Astrocyte (in vitro differentiated cells and primary cell): Measurements from ENCODE around the gene ANKRD18B. TPM values are rescaled to one million over a fixed set of nuclear protein-coding genes. Genes with fewer than 3 reads are reported as not detected.
A peak's percentile ranks its signal among the peaks of the same experiment; 100 is the strongest.
"Not testable (repeated sequence)": the region's sequence is repeated elsewhere in the genome, so short reads cannot be mapped to it uniquely, and the experiment has no call there.

ENCODE experiments used
- DNase-seq: peaks from one replicate; pipeline ENCODE4 v3.0.0-alpha.2; 2010; ENCODE audit warnings: low read depth
- FAIRE-seq: peaks from 2 replicates; lab custom pipeline; 2011; peaks lifted over from hg19 to GRCh38; lab: Jason Lieb, UNC
- H2AFZ ChIP-seq: 2 replicates; pipeline ENCODE4 v1.6.0; 2012; ENCODE audit warnings: low read depth, low read length, inconsistent platforms
- H3K27ac ChIP-seq: 2 replicates; pipeline ENCODE4 v1.5.1; 2011; ENCODE audit warnings: low read depth, low read length, inconsistent platforms
- H3K27me3 ChIP-seq: 2 replicates; pipeline ENCODE4 v1.6.0; 2011; ENCODE audit warnings: low read length, inconsistent platforms; ENCODE audit not compliant: insufficient read depth
- H3K36me3 ChIP-seq: 2 replicates; pipeline ENCODE4 v1.5.1; 2011; ENCODE audit warnings: low read length, inconsistent platforms; ENCODE audit not compliant: insufficient read depth
- H3K4me1 ChIP-seq: 2 replicates; pipeline ENCODE4 v1.5.1; 2011; ENCODE audit warnings: low read length, inconsistent platforms; ENCODE audit not compliant: insufficient read depth
- H3K4me2 ChIP-seq: 2 replicates; pipeline ENCODE4 v1.6.0; 2012; ENCODE audit warnings: low read length, inconsistent platforms
- H3K4me3 ChIP-seq: 2 replicates; pipeline ENCODE4 v1.5.1; 2011; ENCODE audit warnings: low read depth, mild to moderate bottlenecking, low read length, inconsistent platforms; ENCODE audit not compliant: insufficient read depth
- H3K79me2 ChIP-seq: 2 replicates; pipeline ENCODE4 v1.6.0; 2012; ENCODE audit warnings: mild to moderate bottlenecking, low read length, inconsistent platforms; ENCODE audit not compliant: insufficient read depth
- H3K9ac ChIP-seq: 2 replicates; pipeline ENCODE4 v1.6.0; 2012; ENCODE audit warnings: mild to moderate bottlenecking, low read length, inconsistent platforms
- H3K9me3 ChIP-seq: 2 replicates; pipeline ENCODE4 v1.5.1; 2012; ENCODE audit warnings: low read depth, mild to moderate bottlenecking, low read length, inconsistent platforms; ENCODE audit not compliant: insufficient read depth
- H4K20me1 ChIP-seq: 2 replicates; pipeline ENCODE4 v1.6.0; 2012; ENCODE audit warnings: low read length, inconsistent platforms; ENCODE audit not compliant: insufficient read depth
- H3K27ac Mint-ChIP-seq: one replicate; pipeline ENCODE4 v1.8.0; 2021; ENCODE audit warnings: mild to moderate bottlenecking, mixed read lengths; ENCODE audit not compliant: unreplicated experiment
- H3K27me3 Mint-ChIP-seq: one replicate; pipeline ENCODE4 v1.8.0; 2021; ENCODE audit warnings: low read depth, mixed read lengths; ENCODE audit not compliant: unreplicated experiment
- H3K36me3 Mint-ChIP-seq: one replicate; pipeline ENCODE4 v1.8.0; 2021; ENCODE audit warnings: low read depth, mixed read lengths; ENCODE audit not compliant: unreplicated experiment
- H3K4me1 Mint-ChIP-seq: one replicate; pipeline ENCODE4 v1.8.0; 2021; ENCODE audit warnings: low read depth, mixed read lengths; ENCODE audit not compliant: unreplicated experiment
- H3K4me3 Mint-ChIP-seq: one replicate; pipeline ENCODE4 v1.8.0; 2021; ENCODE audit warnings: mild to moderate bottlenecking, moderate library complexity, mixed read lengths; ENCODE audit not compliant: unreplicated experiment
- H3K9me3 Mint-ChIP-seq: one replicate; pipeline ENCODE4 v1.8.0; 2021; ENCODE audit warnings: mild to moderate bottlenecking, mixed read lengths; ENCODE audit not compliant: unreplicated experiment
- total RNA-seq: library from RNA; stranded (reverse); gene quantifications from 2 replicates; pipeline ENCODE4 v1.2.1, GENCODE V29; 2021

Gene ANKRD18B
- total RNA-seq, 1 donor from 2014 or later, result 6.3 TPM

DNA sequence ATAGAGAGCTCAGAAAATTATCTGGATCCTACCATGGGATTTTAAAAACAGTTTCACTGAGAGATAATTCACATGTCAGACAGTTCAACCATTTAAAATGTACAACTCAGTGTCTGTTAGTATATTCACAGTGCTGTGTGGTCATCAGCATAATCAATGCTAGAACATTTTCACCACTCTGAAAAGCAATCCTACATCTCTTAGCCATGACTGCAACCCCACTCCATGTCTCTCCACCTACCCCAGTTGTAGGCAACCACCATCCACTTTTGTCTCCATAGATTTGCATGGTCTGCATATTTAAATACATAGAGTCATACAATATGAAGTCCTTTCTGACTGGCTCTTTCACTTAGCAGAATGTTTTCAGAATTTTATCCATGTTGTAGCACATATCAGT lies 27.1 kb downstream of the ANKRD18B start:
- not testable (repeated sequence) for H3K9me3 ChIP-seq, H3K27ac ChIP-seq, H3K79me2 ChIP-seq, H3K36me3 ChIP-seq, FAIRE-seq, H3K4me1 ChIP-seq, H4K20me1 ChIP-seq, H3K27ac Mint-ChIP-seq, H3K27me3 ChIP-seq, H3K4me3 Mint-ChIP-seq, H3K36me3 Mint-ChIP-seq, DNase-seq, H3K4me3 ChIP-seq, H3K27me3 Mint-ChIP-seq, H3K9ac ChIP-seq, H2AFZ ChIP-seq, H3K4me2 ChIP-seq, H3K9me3 Mint-ChIP-seq
- H3K4me1 Mint-ChIP-seq, result peaks cover 13% of the 10 kb centered on the region

DNA sequence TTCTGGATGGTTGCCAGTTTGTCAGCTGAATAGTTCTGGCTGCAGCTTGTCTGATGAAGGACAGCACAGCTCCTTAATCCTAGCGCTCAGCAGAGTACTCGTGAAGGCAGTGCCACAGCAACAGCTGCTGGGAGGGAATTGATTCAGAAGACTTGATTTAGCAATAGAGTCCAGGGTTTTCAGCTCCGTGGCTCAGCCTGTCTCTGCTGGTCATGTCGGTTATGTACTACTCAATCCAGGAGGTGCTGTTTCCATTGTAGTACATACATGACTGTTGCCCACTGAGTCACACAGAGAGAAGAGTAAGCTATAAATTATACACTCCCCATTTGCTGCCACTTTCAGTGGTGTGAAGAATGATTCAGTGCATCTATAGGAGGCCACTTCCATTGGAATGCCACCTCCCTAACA lies 28.3 kb downstream of the ANKRD18B start:
- not testable (repeated sequence) for H3K27me3 Mint-ChIP-seq, FAIRE-seq, H3K27ac Mint-ChIP-seq

DNA sequence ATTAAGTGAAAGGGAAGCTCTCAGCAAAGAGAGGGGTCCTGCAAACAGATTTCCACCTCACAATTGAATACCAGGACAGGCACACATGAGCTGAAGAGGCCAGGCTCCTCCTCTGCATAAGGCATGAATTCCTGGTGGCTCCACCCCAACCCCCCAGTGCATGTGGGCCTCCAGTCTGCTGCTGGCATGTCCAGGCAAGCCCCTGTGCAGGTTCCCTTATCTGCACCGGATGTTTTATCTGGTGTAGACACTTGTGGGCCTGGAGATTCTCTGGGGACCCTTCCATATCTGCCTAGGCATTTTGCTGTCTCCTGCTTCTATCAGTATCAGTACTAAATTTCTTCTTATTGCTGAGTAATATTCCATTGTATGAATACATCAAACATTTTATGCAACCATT lies 36.2 kb downstream of the ANKRD18B start:
- not testable (repeated sequence) for H3K9me3 Mint-ChIP-seq, H3K36me3 Mint-ChIP-seq, H3K9ac ChIP-seq, H3K27ac ChIP-seq, H2AFZ ChIP-seq, H3K9me3 ChIP-seq, H3K4me1 ChIP-seq, H3K4me3 Mint-ChIP-seq, H3K27me3 ChIP-seq, H3K27me3 Mint-ChIP-seq, H3K79me2 ChIP-seq, FAIRE-seq, DNase-seq, H3K4me2 ChIP-seq, H3K36me3 ChIP-seq, H3K4me3 ChIP-seq, H4K20me1 ChIP-seq
- Mint-ChIP-seq H3K4me1 (peaks cover 17% of the 10 kb centered on the region), H3K27ac (peak overlapping the region; percentile 93)

More for the DNA sequence above, 28.3 kb downstream of the ANKRD18B start:
- not testable (repeated sequence) for H3K9ac ChIP-seq, H3K9me3 ChIP-seq, H3K4me3 ChIP-seq, H3K36me3 Mint-ChIP-seq, H3K9me3 Mint-ChIP-seq, H3K79me2 ChIP-seq, H3K36me3 ChIP-seq, H3K4me3 Mint-ChIP-seq, H3K4me1 ChIP-seq, H3K27ac ChIP-seq, H3K4me2 ChIP-seq, DNase-seq, H2AFZ ChIP-seq, H4K20me1 ChIP-seq, H3K27me3 ChIP-seq
- H3K4me1 Mint-ChIP-seq, result peaks cover 13% of the 10 kb centered on the region

DNA sequence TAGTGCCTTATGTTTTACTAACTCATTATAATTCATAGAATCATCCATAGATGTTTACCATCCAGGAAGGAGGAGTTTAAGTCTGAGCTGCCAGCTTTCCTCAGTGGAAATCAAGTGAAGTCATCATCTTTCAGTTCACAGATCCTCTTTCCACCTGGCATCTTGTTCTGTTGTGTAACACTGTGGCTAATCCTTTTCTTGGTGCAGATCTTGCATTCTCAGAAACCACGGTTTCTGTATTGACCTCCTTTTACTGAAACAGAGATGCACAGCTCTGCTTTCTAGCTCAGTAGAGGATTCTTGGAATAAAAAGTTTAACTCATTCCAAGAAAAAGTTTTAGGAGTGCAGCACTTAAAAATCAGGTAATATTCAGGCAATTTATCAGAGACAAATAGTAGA lies 38.1 kb downstream of the ANKRD18B start:
- H3K79me2 ChIP-seq, result not testable (repeated sequence)
- H3K27ac Mint-ChIP-seq, result peak overlapping the region; percentile 82

GRCh38 chr9:33567776-33568175 lies 43.7 kb downstream of the ANKRD18B start:
- not testable (repeated sequence) for H3K27ac ChIP-seq, H3K27me3 Mint-ChIP-seq, H3K4me3 Mint-ChIP-seq, H3K27ac Mint-ChIP-seq, H3K27me3 ChIP-seq, H3K4me3 ChIP-seq, FAIRE-seq, H4K20me1 ChIP-seq, H3K79me2 ChIP-seq, H3K4me2 ChIP-seq, H2AFZ ChIP-seq, H3K4me1 ChIP-seq, H3K36me3 ChIP-seq, H3K36me3 Mint-ChIP-seq, H3K9me3 Mint-ChIP-seq, DNase-seq, H3K9me3 ChIP-seq, H3K4me1 Mint-ChIP-seq, H3K9ac ChIP-seq

More for the DNA sequence above, 38.1 kb downstream of the ANKRD18B start:
- H3K27me3 ChIP-seq, H3K9ac ChIP-seq, FAIRE-seq, H3K9me3 Mint-ChIP-seq, H3K4me3 Mint-ChIP-seq, H3K36me3 ChIP-seq, H3K27me3 Mint-ChIP-seq, H3K36me3 Mint-ChIP-seq, H4K20me1 ChIP-seq, H3K4me2 ChIP-seq, H2AFZ ChIP-seq, H3K4me1 ChIP-seq, H3K27ac ChIP-seq, H3K4me3 ChIP-seq, H3K9me3 ChIP-seq: not testable (repeated sequence)
- DNase-seq, result peak; percentile 2
- peaks cover 17% of the 10 kb centered on the region for H3K4me1 Mint-ChIP-seq

- not testable (repeated sequence) for FAIRE-seq, H3K4me3 Mint-ChIP-seq, H3K9ac ChIP-seq, H3K9me3 ChIP-seq, H4K20me1 ChIP-seq, H3K4me3 ChIP-seq, H3K27me3 Mint-ChIP-seq, H3K4me2 ChIP-seq, H3K79me2 ChIP-seq, H3K27me3 ChIP-seq, H3K4me1 Mint-ChIP-seq, H3K27ac Mint-ChIP-seq, H3K36me3 ChIP-seq, H3K4me1 ChIP-seq, DNase-seq, H3K9me3 Mint-ChIP-seq, H3K36me3 Mint-ChIP-seq, H2AFZ ChIP-seq, H3K27ac ChIP-seq
Observed at GRCh38 chr9:33577786-33578185, 53.7 kb downstream of the ANKRD18B start.
